Esophagus squamous epithelium (tissue), 5 donors: ENCODE data around the gene SREBF1. TPM values are rescaled to one million over a fixed set of nuclear protein-coding genes. Genes with fewer than 3 reads are reported as not detected.

Source experiments
- DNase-seq: peaks from one replicate; lab custom pipeline; 2025; lab: John Stamatoyannopoulos, UW
- H3K27ac ChIP-seq, 4 donors: fragments of 200-600 bp; sonication (generic); one replicate each; pipeline ENCODE4 v1.5.1; 2016 to 2019; ENCODE audit warnings: mild to moderate bottlenecking in 1 of 4
- H3K27me3 ChIP-seq, 4 donors: fragments of 200-600 bp; sonication (generic); 1 replicate in 3 of 4; 2 replicates in 1 of 4; pipeline versions ENCODE4 v1.5.1 to v1.6.0; 2017 to 2021; ENCODE audit warnings: antibody characterized with exemption in 1 of 4
- H3K36me3 ChIP-seq, 3 donors: fragments of 200-600 bp; sonication (generic); one replicate each; pipeline ENCODE4 v1.5.1; 2016 to 2019
- H3K4me1 ChIP-seq, 3 donors: fragments of 200-600 bp; sonication (generic); one replicate each; pipeline ENCODE4 v1.5.1; 2017 to 2019
- H3K4me3 ChIP-seq, 4 donors: fragments of 200-600 bp; sonication (generic); 1 replicate in 3 of 4; 2 replicates in 1 of 4; pipeline ENCODE4 v1.5.1; 2016 to 2019; ENCODE audit warnings: mild to moderate bottlenecking in 2 of 4, moderate library complexity in 1 of 4
- H3K9me3 ChIP-seq, 3 donors: fragments of 200-600 bp; sonication (generic); one replicate each; pipeline ENCODE4 v1.5.1; 2016 to 2019
- POLR2A ChIP-seq, 4 donors: fragments of 450-650 bp; IDR thresholded peaks; one replicate each; pipeline ENCODE4 v1.6.1; 2017; ENCODE audit warnings: antibody characterized with exemption in 4 of 4, mild to moderate bottlenecking in 4 of 4, moderate library complexity in 3 of 4
- WGBS, 2 donors: methylation state at CpG; one replicate each; pipeline ENCODE4 v1.1.5; 2018; 5-methylcytosine and 5-hydroxymethylcytosine counted together
- intact Hi-C: fragments of 100-400 bp; cut with DNase I; formaldehyde crosslinking; loops from one replicate; pipeline ENCODE4 v1.15.0; 2022
- total RNA-seq, 4 donors: library from RNA; depleted of rRNA; stranded (reverse); fragments of >200 nt; gene quantifications; one replicate each; pipeline ENCODE4 v1.1.0, GENCODE V29; 2016
- TF ChIP-seq, protein P1 (sequence below), 6 experiments: fragments of 450-650 bp in 4 of 6; fragments of 200-600 bp in 2 of 6; sonication (generic) in 2 of 6; IDR thresholded peaks; one replicate each; pipeline ENCODE4 v1.5.1; 2016 to 2019; ENCODE audit warnings: antibody characterized with exemption in 6 of 6, mild to moderate bottlenecking in 4 of 6, moderate library complexity in 4 of 6
- donor health status: DM: yes; HTN: yes; CAD: no.

Gene SREBF1
- total RNA-seq, 4 donors from 2014 or later: 55.0 to 137 (median 108) TPM

DNA sequence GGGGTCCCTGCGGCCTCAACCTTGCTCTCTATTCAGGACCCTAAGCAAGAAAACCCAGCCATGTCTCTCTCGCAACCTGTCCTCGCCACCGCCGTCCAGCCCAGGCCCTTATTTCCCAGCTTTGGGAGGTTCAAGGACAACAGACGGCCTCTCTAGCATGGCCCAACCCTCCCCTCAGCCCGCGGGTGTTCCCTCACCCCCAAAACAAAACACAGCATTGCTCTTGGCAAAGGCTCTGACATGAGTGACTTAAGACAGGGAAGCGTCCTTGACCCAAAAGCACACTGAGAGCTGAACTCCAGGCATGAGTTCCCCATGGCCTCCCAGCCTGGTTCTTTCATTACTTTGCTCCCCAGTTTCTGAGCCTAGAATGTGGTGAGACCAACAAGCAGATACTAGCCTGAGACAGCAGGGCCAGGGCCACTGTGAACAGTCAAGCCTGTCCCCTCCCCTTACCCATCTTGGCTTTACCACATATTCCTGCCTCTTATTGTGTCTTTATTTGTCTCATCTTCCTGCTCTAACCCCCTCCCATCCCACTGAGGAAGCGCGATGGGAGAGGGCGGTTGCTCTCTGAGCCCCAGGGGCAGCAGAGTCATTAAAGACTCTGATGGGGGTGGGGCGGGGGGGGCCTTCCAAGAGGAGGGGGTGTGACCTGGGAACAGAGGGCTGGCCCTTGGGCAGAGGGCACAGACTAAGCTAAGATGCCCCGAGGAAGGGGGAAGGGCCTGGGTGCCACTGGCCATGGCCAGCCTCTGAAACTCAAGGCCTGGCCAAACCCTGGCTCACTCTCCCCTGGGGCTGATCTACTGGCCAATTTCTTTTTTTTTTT, 11.8 kb downstream of the SREBF1 start:
- no peak for DNase-seq
- Histone ChIP-seq H3K9me3 (no peaks in the 10 kb centered on the region), H3K4me3 (peak overlapping the region in 1 of 4 donors; percentile 72), H3K4me1 (peaks cover 66 to 84% (median 74%) of the 10 kb centered on the region in 3 donors), H3K36me3 (peaks cover 0 to 7% (median 0%) of the 10 kb centered on the region in 3 donors), H3K27ac (peak overlapping the region; percentile 91 to 96 (median 93)), H3K27me3 (no peaks in the 10 kb centered on the region)
- TF ChIP-seq, protein P1, sequence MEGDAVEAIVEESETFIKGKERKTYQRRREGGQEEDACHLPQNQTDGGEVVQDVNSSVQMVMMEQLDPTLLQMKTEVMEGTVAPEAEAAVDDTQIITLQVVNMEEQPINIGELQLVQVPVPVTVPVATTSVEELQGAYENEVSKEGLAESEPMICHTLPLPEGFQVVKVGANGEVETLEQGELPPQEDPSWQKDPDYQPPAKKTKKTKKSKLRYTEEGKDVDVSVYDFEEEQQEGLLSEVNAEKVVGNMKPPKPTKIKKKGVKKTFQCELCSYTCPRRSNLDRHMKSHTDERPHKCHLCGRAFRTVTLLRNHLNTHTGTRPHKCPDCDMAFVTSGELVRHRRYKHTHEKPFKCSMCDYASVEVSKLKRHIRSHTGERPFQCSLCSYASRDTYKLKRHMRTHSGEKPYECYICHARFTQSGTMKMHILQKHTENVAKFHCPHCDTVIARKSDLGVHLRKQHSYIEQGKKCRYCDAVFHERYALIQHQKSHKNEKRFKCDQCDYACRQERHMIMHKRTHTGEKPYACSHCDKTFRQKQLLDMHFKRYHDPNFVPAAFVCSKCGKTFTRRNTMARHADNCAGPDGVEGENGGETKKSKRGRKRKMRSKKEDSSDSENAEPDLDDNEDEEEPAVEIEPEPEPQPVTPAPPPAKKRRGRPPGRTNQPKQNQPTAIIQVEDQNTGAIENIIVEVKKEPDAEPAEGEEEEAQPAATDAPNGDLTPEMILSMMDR (IDR thresholded peaks at IDR 0.05): no peak
- no peak for TF ChIP-seq POLR2A (IDR thresholded peaks at IDR 0.05)
- 46 to 52% methylated on average over 7 to 8 of the region's 14 CpGs for WGBS, 2 donors
- intact Hi-C loops: no loop called here

DNA sequence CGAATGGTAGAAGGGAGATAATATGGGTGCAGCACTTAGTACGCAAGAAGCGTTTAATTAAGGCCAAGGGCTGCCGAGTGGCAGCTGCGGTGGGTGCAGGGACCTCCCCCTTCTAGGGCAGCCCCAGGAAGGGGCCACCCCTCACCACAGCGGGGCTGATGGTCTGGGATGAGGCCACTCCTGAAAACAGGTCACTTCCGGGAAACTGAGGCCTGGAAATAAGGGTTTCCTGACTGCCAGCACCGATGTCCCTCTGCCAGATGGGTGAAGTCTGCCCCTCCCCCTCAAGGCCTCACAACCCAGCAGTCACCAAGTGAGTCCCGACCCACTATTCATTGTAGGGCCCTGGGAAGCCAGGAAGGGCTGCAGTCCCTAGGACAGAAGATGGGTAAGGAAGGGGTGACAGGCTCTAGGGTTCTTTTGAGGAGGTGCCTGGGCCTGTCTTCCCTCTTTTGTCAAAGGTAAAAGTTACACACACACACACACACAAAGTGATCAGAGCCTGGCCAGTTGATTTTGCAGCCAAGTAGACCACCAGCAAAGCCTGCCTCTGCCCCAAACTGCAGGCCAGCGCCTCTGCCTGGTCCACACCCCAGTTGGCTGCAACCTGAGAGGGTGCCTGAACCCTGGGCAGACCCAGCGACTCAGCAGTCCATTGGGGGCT, 12.5 kb downstream of the SREBF1 start:
- intact Hi-C loops: no loop called here
- no peaks in the 10 kb centered on the region for H3K9me3 ChIP-seq
- no peaks in the 10 kb centered on the region for H3K27me3 ChIP-seq
- no peak for DNase-seq
- H3K27ac ChIP-seq: peak overlapping the region; percentile 91 to 96 (median 93)
- H3K4me3 ChIP-seq: peak overlapping the region; percentile 8 to 72 (median 51)
- H3K36me3 ChIP-seq: peaks cover 2 to 14% (median 3%) of the 10 kb centered on the region in 3 donors
- 29% methylated on average over 4 of the region's 11 CpGs; no CpG with 5 or more reads in 1 of the 2 donors for WGBS, 2 donors
- TF ChIP-seq, protein P1 (IDR thresholded peaks at IDR 0.05): peak in 1 of 6 experiments; percentile 1
- no peak for TF ChIP-seq POLR2A (IDR thresholded peaks at IDR 0.05)
- H3K4me1 ChIP-seq: peaks cover 73 to 91% (median 81%) of the 10 kb centered on the region in 3 donors

DNA sequence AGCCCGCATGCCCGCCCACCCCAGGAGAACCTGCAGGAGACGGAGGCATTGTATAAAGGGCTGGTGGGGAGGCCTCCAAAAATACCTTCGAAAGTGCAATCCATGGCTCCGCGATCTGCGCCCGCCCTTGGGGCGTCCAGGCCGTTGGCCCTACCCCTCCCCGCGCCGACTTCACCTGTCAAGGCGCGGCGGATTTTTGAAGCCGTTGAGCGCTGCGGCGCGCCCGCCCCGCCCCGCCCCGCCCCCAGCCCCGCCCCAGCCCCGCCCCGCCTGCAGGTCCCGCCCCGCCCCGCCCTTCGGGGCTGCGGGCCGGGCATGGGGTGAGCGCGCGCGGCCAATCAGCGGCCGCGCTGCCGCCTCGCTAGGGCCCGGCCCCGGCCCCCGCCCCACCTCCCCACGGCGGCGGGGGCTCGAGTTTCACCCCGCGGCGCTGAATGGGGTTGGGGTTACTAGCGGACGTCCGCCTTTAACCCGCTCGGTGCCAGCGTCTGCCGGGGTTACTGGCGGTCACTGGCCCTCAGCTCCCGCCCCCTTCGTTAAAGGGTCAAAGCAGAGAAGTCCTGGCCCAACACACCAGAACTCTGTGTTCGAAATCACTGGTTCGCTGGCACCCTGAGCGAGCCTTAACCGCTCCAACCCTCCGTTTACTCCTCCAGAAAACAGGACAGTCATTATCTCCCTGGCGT, 13.2 kb downstream of the SREBF1 start:
- peak; percentile 53 for DNase-seq
- peaks cover 80 to 98% (median 88%) of the 10 kb centered on the region in 3 donors for H3K4me1 ChIP-seq
- 0% methylated on average over 4 to 8 of the region's 69 CpGs for WGBS, 2 donors
- H3K27ac ChIP-seq: peak overlapping the region; percentile 91 to 96 (median 93)
- H3K27me3 ChIP-seq: no peaks in the 10 kb centered on the region
- H3K36me3 ChIP-seq: peaks cover 9 to 21% (median 9%) of the 10 kb centered on the region in 3 donors
- intact Hi-C loops: no loop called here
- peak in 2 of 4 donors; percentile 39 to 55 for TF ChIP-seq POLR2A (IDR thresholded peaks at IDR 0.05)
- TF ChIP-seq, protein P1 (IDR thresholded peaks at IDR 0.05): peak in 1 of 6 experiments; percentile 6
- H3K4me3 ChIP-seq: peak overlapping the region; percentile 43 to 72 (median 51)
- H3K9me3 ChIP-seq: no peaks in the 10 kb centered on the region

DNA sequence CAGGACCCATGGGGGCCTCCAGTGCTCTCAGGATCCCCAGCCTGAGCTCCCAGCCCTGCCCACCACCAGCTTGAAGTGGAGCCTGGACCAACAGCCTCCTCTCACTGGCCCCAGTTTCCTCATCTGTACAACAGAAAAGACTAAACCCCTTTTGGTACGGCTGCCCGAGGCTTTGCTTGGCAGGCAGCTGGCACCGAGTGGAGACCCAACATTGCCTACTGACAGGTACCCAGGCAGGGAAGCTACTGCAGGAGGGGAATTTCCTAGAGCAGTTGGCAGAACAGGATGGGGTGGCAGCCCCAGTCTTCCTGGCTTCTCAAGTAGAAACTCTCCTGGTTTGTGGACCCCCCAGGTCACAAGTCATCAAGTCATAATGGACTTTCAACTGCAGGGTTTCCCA, 14.2 kb downstream of the SREBF1 start:
- no CpG with 5 or more reads among the region's 3 CpGs for WGBS, 2 donors
- DNase-seq: no peak
- Histone ChIP-seq H3K27me3 (no peaks in the 10 kb centered on the region), H3K4me3 (peak overlapping the region; percentile 43 to 72 (median 51)), H3K9me3 (no peaks in the 10 kb centered on the region), H3K4me1 (peaks cover 89 to 98% (median 89%) of the 10 kb centered on the region in 3 donors), H3K27ac (peak overlapping the region; percentile 79 to 96 (median 92)), H3K36me3 (peaks cover 14 to 30% (median 16%) of the 10 kb centered on the region in 3 donors)
- TF ChIP-seq, protein P1 (IDR thresholded peaks at IDR 0.05): no peak
- no peak for TF ChIP-seq POLR2A (IDR thresholded peaks at IDR 0.05)
- intact Hi-C loops: no loop called here
